ENCODE results near the gene L3MBTL2.
"Not testable (repeated sequence)": the region's sequence is repeated elsewhere in the genome, so short reads cannot be mapped to it uniquely, and the experiment has no call there.

The L3MBTL2 gene
- 44.4 to 105 (median 79.0) reads per million in 9 experiments for total RNA-seq

DNA sequence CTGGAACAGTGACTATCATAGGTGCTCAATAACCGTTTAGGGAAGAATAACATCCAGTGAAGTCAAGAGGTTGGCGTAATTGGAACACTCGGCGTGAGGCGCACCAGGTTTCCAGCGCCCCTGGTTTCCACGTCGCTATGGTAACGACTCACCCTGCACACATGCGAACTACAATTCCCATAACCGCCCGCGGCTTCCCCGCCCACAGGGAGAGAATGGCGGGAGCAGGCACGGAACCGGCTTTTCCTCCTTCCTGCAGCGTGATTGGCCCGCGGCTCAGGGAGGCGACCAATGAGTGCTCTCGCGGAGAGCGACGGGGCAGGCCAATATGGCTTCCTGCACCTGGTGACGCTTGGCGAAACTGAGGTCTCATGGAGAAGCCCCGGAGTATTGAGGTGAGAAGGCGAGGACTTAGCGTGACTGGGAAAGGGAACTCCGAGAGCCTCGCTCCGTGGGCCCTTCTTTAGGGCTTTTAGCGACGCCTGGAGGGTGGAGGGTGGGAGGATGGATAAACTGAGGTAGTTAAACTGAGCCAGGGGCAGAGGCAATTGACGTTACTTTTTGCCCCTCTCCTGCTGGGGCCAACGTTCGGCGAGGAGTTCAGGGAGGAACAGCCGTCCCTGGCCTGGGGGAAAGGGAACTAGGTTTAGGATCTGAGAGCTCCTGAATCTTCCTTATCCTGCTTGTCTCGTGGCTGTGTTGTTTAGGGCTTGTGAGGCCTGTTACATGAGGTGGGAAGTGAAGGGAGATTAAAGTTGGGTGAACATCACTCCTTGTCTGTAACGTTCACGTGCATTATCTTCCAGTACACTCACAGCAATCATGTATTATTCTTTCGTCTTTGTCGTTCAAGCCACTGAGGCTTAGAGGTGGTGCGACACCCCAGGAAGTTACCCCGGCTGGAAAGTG lies at the start of gene L3MBTL2:
Gene L3MBTL2, plus strand, starts transcription at position 321 of the 909 bp plus-strand sequence. Its CDS starts 51 bp downstream, at position 372.
- ATAC-seq (replicated peaks), result peak; percentile 99

DNA sequence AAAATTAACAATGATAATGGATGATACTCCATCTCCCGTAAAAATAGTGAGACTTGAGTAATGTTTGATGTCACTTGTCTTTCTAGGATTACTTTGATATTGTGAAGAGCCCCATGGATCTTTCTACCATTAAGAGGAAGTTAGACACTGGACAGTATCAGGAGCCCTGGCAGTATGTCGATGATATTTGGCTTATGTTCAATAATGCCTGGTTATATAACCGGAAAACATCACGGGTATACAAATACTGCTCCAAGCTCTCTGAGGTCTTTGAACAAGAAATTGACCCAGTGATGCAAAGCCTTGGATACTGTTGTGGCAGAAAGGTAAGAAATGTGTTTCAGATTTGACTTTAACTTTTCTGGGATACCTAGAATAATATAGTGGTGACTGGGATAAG lies 48.0 kb upstream of the L3MBTL2 start:
- H3K4me1 Mint-ChIP-seq (ENCODE audit: low read depth in 2 of 2), result peaks cover 2 to 3% of the 10 kb centered on the region in 2 donors
- H3K9me3 Mint-ChIP-seq, result no peaks in the 10 kb centered on the region
- H3K27me3 Mint-ChIP-seq, result no peaks in the 10 kb centered on the region
- no peak overlapping the region for H3K27ac Mint-ChIP-seq
- ATAC-seq (replicated peaks) (no peak), DNase-seq (no peak)
- H3K4me3 Mint-ChIP-seq, result no peak overlapping the region
- peaks cover 96% of the 10 kb centered on the region for H3K36me3 Mint-ChIP-seq (ENCODE audit: insufficient read depth)

More for the DNA sequence above, at the start of gene L3MBTL2:
- Mint-ChIP-seq H3K36me3 (ENCODE audit: insufficient read depth) (peaks cover 26% of the 10 kb centered on the region), H3K4me1 (ENCODE audit: low read depth in 2 of 2) (peaks cover 19 to 20% of the 10 kb centered on the region in 2 donors), H3K9me3 (no peaks in the 10 kb centered on the region), H3K27me3 (peaks cover 12 to 15% of the 10 kb centered on the region in 2 donors), H3K27ac (peak within 1 kb of the TSS; percentile 79 to 94), H3K4me3 (peak within 1 kb of the TSS; percentile 88 to 95)
- DNase-seq, result peak; percentile 98 to 99 (median 98)

DNA sequence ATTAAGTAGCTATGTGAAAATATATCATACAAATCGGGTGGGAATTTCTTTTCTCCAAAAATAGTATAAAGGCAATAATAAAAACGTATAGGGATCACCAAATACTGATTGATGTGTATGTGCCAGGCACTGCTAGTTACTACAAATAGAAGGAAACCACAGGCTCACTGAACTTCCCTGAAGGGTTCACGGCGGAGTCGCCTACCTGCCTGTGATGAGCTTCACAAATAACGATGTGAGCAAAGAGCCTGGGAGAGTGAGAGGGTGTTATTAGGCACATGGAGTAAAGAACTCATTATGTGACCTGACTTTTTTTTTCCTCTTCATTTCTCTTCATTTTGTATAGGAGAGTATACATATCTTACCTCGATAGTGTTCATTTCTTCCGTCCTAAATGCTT lies 36.0 kb upstream of the L3MBTL2 start:
- no peak overlapping the region for H3K4me3 Mint-ChIP-seq
- DNase-seq, result no peak
- H3K9me3 Mint-ChIP-seq, result no peaks in the 10 kb centered on the region
- H3K27me3 Mint-ChIP-seq, result no peaks in the 10 kb centered on the region
- no peaks in the 10 kb centered on the region for H3K4me1 Mint-ChIP-seq (ENCODE audit: low read depth in 2 of 2)
- peak overlapping the region in 1 of 2 donors; percentile 51 for H3K27ac Mint-ChIP-seq
- peaks cover 98% of the 10 kb centered on the region for H3K36me3 Mint-ChIP-seq (ENCODE audit: insufficient read depth)
- no peak for ATAC-seq (replicated peaks)

DNA sequence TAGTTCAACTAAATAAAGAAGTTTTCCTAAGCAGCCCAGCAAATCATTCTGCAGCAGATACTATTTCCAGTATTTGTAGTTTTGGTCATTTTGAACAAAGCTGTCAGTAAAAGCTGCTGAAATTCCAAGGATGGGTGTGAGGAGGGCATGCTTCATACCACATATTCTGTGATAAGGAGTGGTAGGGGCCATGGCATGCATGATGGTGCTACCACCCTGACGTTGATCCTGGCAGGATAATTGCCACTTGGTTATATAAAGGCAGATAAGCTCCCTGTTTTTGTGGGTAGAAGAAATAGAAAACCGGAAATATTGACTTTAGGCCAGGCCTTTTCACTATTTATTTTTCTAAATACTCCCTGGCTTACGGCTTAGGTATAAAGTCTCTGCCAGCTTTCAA lies 33.1 kb upstream of the L3MBTL2 start:
- ATAC-seq (replicated peaks), result no peak
- no peaks in the 10 kb centered on the region for H3K27me3 Mint-ChIP-seq
- H3K4me3 Mint-ChIP-seq, result no peak overlapping the region
- H3K4me1 Mint-ChIP-seq (ENCODE audit: low read depth in 2 of 2), result no peaks in the 10 kb centered on the region
- no peak overlapping the region for H3K27ac Mint-ChIP-seq
- DNase-seq, result no peak
- peaks cover 85% of the 10 kb centered on the region for H3K36me3 Mint-ChIP-seq (ENCODE audit: insufficient read depth)
- H3K9me3 Mint-ChIP-seq, result no peaks in the 10 kb centered on the region

DNA sequence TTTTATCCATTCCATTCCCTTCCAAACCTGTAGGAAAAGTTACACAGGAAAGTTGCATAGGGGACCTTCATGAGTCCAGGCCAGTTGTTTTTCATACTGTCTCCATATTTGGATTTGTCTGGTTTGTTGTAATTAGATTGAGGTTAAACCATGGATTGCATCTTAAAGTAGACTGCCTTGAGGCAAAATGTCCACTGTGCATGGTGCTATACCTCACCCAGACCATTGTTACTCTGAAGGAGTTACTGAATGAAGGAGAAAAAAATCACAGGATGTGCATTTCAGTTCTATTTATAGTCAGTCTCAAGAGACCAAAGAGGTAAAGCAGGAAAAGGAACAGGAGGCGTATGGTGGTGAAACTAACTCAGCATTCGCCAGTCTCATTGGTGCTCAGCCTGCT lies 29.6 kb upstream of the L3MBTL2 start:
- Mint-ChIP-seq H3K27me3 (no peaks in the 10 kb centered on the region), H3K4me3 (no peak overlapping the region), H3K27ac (no peak overlapping the region), H3K36me3 (ENCODE audit: insufficient read depth) (peaks cover 80% of the 10 kb centered on the region), H3K9me3 (no peaks in the 10 kb centered on the region), H3K4me1 (ENCODE audit: low read depth in 2 of 2) (peaks cover 3 to 4% of the 10 kb centered on the region in 2 donors)
- ATAC-seq (replicated peaks) (no peak), DNase-seq (no peak)

DNA sequence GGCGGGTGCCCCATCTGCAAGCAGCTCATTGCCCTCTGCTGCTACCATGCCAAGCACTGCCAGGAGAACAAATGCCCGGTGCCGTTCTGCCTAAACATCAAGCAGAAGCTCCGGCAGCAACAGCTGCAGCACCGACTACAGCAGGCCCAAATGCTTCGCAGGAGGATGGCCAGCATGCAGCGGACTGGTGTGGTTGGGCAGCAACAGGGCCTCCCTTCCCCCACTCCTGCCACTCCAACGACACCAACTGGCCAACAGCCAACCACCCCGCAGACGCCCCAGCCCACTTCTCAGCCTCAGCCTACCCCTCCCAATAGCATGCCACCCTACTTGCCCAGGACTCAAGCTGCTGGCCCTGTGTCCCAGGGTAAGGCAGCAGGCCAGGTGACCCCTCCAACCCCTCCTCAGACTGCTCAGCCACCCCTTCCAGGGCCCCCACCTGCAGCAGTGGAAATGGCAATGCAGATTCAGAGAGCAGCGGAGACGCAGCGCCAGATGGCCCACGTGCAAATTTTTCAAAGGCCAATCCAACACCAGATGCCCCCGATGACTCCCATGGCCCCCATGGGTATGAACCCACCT lies 28.0 kb upstream of the L3MBTL2 start:
- DNase-seq, result no peak
- H3K27me3 Mint-ChIP-seq, result no peaks in the 10 kb centered on the region
- H3K27ac Mint-ChIP-seq, result peak overlapping the region in 1 of 2 donors; percentile 32
- H3K9me3 Mint-ChIP-seq, result no peaks in the 10 kb centered on the region
- H3K4me3 Mint-ChIP-seq, result no peak overlapping the region
- peaks cover 65% of the 10 kb centered on the region for H3K36me3 Mint-ChIP-seq (ENCODE audit: insufficient read depth)
- H3K4me1 Mint-ChIP-seq (ENCODE audit: low read depth in 2 of 2), result peaks cover 3 to 8% of the 10 kb centered on the region in 2 donors
- no peak for ATAC-seq (replicated peaks)

DNA sequence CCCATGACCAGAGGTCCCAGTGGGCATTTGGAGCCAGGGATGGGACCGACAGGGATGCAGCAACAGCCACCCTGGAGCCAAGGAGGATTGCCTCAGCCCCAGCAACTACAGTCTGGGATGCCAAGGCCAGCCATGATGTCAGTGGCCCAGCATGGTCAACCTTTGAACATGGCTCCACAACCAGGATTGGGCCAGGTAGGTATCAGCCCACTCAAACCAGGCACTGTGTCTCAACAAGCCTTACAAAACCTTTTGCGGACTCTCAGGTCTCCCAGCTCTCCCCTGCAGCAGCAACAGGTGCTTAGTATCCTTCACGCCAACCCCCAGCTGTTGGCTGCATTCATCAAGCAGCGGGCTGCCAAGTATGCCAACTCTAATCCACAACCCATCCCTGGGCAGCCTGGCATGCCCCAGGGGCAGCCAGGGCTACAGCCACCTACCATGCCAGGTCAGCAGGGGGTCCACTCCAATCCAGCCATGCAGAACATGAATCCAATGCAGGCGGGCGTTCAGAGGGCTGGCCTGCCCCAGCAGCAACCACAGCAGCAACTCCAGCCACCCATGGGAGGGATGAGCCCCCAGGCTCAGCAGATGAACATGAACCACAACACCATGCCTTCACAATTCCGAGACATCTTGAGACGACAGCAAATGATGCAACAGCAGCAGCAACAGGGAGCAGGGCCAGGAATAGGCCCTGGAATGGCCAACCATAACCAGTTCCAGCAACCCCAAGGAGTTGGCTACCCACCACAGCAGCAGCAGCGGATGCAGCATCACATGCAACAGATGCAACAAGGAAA lies 27.3 kb upstream of the L3MBTL2 start:
- H3K27ac Mint-ChIP-seq, result no peak overlapping the region

DNA sequence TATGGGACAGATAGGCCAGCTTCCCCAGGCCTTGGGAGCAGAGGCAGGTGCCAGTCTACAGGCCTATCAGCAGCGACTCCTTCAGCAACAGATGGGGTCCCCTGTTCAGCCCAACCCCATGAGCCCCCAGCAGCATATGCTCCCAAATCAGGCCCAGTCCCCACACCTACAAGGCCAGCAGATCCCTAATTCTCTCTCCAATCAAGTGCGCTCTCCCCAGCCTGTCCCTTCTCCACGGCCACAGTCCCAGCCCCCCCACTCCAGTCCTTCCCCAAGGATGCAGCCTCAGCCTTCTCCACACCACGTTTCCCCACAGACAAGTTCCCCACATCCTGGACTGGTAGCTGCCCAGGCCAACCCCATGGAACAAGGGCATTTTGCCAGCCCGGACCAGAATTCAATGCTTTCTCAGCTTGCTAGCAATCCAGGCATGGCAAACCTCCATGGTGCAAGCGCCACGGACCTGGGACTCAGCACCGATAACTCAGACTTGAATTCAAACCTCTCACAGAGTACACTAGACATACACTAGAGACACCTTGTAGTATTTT lies 26.6 kb upstream of the L3MBTL2 start:
- Mint-ChIP-seq H3K9me3 (no peaks in the 10 kb centered on the region), H3K36me3 (ENCODE audit: insufficient read depth) (peaks cover 52% of the 10 kb centered on the region), H3K27ac (peak overlapping the region in 1 of 2 donors; percentile 18), H3K4me3 (no peak overlapping the region), H3K4me1 (ENCODE audit: low read depth in 2 of 2) (peaks cover 3 to 8% of the 10 kb centered on the region in 2 donors), H3K27me3 (no peaks in the 10 kb centered on the region)
- ATAC-seq (replicated peaks) (no peak), DNase-seq (no peak)

More for the DNA sequence above, 27.3 kb upstream of the L3MBTL2 start:
- H3K4me3 Mint-ChIP-seq, result no peak overlapping the region
- peaks cover 3 to 8% of the 10 kb centered on the region in 2 donors for H3K4me1 Mint-ChIP-seq (ENCODE audit: low read depth in 2 of 2)
- peaks cover 58% of the 10 kb centered on the region for H3K36me3 Mint-ChIP-seq (ENCODE audit: insufficient read depth)
- no peak for DNase-seq
- ATAC-seq (replicated peaks), result no peak
- no peaks in the 10 kb centered on the region for H3K27me3 Mint-ChIP-seq
- H3K9me3 Mint-ChIP-seq, result no peaks in the 10 kb centered on the region

DNA sequence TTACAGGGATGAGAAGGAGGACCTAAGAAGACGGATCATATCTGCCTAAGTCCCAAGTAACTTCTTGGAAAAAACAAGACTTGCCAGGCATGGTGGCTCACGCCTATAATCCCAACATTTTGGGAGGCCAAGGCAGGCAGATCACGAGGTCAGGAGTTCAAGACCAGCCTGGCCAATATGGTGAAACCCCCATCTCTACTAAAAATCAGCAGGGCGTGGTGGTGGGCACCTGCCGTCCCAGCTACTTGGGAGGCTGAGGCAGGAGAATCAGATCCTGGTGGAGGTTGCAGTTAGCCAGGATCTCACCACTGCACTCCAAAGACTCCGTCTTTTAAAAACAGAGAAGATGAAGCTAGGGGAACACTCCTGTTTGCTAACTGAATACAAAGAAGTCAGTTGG lies 24.8 kb upstream of the L3MBTL2 start:
- not testable (repeated sequence) for ATAC-seq (replicated peaks); H3K27ac Mint-ChIP-seq
- peaks cover 39% of the 10 kb centered on the region for H3K36me3 Mint-ChIP-seq (ENCODE audit: insufficient read depth)

DNA sequence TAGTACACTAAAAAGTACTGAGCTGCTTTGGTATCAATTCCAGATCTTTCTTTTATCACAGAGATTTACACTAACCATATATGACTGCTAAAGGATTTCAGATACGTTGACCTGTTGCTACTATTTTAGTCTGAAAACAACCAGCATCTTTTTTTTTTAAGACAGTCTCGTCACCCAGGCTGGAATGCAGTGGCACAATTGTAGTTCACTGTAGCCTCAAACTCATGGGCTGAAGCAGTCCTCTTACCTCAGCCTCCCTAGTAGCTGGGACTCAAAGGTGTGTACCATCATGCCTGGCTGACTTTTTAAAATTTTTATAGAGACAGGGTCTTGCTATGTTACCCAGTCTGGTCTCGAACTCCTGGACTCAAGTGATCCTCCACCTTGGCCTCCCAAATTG lies 24.2 kb upstream of the L3MBTL2 start:
- DNase-seq, result no peak
- Mint-ChIP-seq H3K27me3 (no peaks in the 10 kb centered on the region), H3K27ac (peak overlapping the region in 1 of 2 donors; percentile 64), H3K9me3 (no peaks in the 10 kb centered on the region), H3K36me3 (ENCODE audit: insufficient read depth) (peaks cover 36% of the 10 kb centered on the region), H3K4me1 (ENCODE audit: low read depth in 2 of 2) (peaks cover 3 to 8% of the 10 kb centered on the region in 2 donors), H3K4me3 (no peak overlapping the region)
- no peak for ATAC-seq (replicated peaks)

More for the DNA sequence above, 24.8 kb upstream of the L3MBTL2 start:
- H3K9me3 Mint-ChIP-seq; DNase-seq; H3K4me3 Mint-ChIP-seq; H3K4me1 Mint-ChIP-seq (ENCODE audit: low read depth in 2 of 2); H3K27me3 Mint-ChIP-seq: not testable (repeated sequence)

DNA sequence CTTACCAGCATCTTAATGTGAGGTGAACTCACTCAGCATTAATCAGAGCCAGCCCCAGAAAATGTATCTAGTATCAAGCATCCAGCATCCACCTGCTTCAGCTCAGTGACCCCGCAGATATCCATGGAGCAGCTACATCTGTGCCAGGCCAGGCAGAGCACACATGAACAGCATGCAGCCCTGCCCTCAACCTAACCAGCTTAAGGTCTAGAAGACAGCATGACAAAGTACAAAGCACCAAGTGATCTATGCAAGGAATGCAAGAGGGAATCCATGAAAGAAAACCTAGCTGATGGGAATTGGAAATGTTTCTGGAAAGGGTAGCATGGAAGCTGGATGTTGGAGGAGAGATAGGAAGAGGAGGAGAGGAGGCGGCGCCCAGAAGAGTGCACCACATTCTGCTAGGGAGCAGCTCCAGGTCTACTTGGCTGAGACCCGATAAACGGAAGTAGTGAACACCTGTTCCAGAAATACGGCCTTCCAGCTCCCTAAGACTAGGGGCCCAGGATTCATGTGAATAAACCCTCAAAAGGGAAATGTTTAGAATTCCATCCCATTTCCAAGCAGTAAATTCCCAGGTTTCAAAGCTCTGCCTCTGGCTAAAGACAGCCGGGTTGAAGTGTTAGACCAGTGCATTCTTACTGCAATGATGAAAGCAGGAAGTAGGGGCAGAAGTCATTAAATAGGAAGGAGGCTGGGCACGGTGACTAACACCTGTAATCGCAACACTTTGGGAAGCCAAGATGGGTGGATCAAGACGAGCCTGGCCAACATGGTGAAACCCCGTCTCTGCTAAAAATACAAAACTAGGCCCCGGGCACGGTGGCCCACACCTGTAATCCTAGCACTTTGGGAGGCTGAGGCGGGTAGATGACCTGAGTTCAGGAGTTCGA lies 23.5 kb upstream of the L3MBTL2 start:
- H3K27ac Mint-ChIP-seq, result peak overlapping the region in 1 of 2 donors; percentile 64
- no peak for DNase-seq
- H3K4me1 Mint-ChIP-seq (ENCODE audit: low read depth in 2 of 2), result peaks cover 3 to 8% of the 10 kb centered on the region in 2 donors
- H3K36me3 Mint-ChIP-seq (ENCODE audit: insufficient read depth), result peaks cover 35% of the 10 kb centered on the region
- peak overlapping the region in 1 of 2 donors; percentile 4 for H3K4me3 Mint-ChIP-seq
- no peak for ATAC-seq (replicated peaks)
- no peaks in the 10 kb centered on the region for H3K9me3 Mint-ChIP-seq
- no peaks in the 10 kb centered on the region for H3K27me3 Mint-ChIP-seq

DNA sequence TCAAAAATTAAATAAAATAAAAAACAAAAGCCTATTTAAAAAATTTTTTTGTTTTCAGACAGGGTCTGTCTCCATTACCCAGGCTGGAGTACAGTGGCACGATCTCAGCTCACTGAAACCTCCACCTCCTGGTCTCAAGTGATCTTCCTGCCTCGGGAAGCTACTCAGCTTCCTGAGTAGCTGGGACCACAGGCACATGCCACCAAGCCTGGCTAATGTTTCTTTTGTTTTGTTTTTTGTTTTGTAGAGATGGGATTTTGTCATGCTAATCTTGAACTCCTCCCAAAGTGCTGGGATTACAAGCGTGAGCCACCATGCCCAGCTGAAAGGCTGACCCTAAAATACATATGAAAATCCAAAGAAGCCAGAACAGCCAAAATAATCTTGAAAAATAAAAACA lies 20.4 kb upstream of the L3MBTL2 start:
- ATAC-seq (replicated peaks), result no peak
- Mint-ChIP-seq H3K36me3 (ENCODE audit: insufficient read depth) (peaks cover 9% of the 10 kb centered on the region), H3K4me3 (no peak overlapping the region), H3K27ac (no peak overlapping the region), H3K9me3 (no peaks in the 10 kb centered on the region), H3K4me1 (ENCODE audit: low read depth in 2 of 2) (peaks cover 0 to 4% of the 10 kb centered on the region in 2 donors), H3K27me3 (no peaks in the 10 kb centered on the region)
- DNase-seq, result no peak

Measured in effector memory CD8-positive, alpha-beta T cell (primary cell).